T-helper 1 cell treated with Interleukin-12 subunit alpha and Interleukin-12 subunit beta and Interleukin-4 antibody, amounts not matched to agents 30 μg/mL and 1 μg/mL, for 36 hours (primary cell): ENCODE measurements around the gene PSAPL1.

ENCODE experiments used
- H3K27ac Mint-ChIP-seq: one replicate; pipeline ENCODE4 v1.8.0; 2021; ENCODE audit warnings: mild to moderate bottlenecking, mixed read lengths
- H3K27me3 Mint-ChIP-seq: one replicate; pipeline ENCODE4 v1.8.0; 2021; ENCODE audit warnings: low read depth, mixed read lengths
- H3K36me3 Mint-ChIP-seq: one replicate; pipeline ENCODE4 v1.8.0; 2021; ENCODE audit warnings: low read depth, mixed read lengths
- H3K4me1 Mint-ChIP-seq: one replicate; pipeline ENCODE4 v1.8.0; 2021; ENCODE audit warnings: low read depth, mixed read lengths
- H3K4me3 Mint-ChIP-seq: one replicate; pipeline ENCODE4 v1.8.0; 2021; ENCODE audit warnings: mild to moderate bottlenecking, moderate library complexity, mixed read lengths
- H3K9me3 Mint-ChIP-seq: one replicate; pipeline ENCODE4 v1.8.0; 2021; ENCODE audit warnings: mixed read lengths

Gene PSAPL1

DNA sequence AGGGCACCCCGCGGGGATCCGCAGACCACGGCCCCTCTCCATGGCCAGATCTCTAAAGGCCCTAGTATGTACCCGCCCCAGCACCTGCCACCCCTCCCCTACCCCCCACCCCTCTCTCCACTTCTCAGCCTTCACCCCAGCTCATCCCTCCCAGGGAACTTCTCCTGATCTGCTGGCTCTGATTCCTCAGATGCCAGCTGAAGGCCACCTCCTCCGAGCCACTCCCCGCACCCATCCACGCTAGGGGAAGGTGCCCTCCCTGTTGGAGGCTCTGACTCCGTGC, 11.9 kb downstream of the PSAPL1 start:
- no peak overlapping the region for H3K4me3 Mint-ChIP-seq
- no peaks in the 10 kb centered on the region for H3K4me1 Mint-ChIP-seq
- H3K9me3 Mint-ChIP-seq: peaks cover 9% of the 10 kb centered on the region
- H3K27ac Mint-ChIP-seq: no peak overlapping the region
- H3K36me3 Mint-ChIP-seq: no peaks in the 10 kb centered on the region
- H3K27me3 Mint-ChIP-seq: no peaks in the 10 kb centered on the region

DNA sequence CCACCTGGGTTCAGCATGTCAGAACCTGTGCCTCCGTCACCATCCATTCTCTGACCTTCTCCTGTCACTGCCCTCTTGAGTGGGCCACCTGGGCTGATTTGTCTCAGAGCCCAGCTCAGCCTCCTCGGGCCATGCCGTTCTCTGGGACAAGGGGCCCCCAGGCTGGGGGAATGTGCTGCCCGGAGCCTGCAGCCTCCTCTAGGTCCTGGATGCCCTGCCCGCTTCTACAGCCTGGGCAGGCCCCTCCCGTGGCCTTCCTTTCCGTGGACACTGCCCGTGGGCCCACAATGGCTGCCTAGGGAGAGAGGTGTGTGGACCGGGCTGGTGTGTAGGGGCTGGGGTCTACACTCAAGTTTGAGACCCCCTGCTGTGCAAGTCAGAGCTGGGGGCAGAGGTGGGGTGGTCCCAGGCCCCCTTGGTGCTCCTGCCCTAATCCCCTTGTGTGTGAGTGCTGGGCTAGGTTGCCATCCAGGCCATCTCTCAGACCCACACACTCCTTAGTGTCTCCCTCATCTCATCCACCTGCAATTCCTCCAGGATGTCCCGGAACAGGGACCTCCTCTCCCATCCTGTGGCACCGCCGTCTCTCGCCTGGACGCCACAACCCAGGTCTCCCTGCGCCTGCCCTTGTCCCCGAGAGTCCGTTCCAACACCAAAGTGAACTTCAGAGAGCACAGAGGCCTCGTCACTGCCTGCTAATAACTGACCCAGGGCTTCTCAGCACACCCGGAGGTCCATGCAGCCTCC, 12.4 kb downstream of the PSAPL1 start:
- H3K4me1 Mint-ChIP-seq: no peaks in the 10 kb centered on the region
- H3K36me3 Mint-ChIP-seq: no peaks in the 10 kb centered on the region
- H3K27ac Mint-ChIP-seq: no peak overlapping the region
- H3K4me3 Mint-ChIP-seq: no peak overlapping the region
- H3K27me3 Mint-ChIP-seq: no peaks in the 10 kb centered on the region
- H3K9me3 Mint-ChIP-seq: peaks cover 10% of the 10 kb centered on the region

DNA sequence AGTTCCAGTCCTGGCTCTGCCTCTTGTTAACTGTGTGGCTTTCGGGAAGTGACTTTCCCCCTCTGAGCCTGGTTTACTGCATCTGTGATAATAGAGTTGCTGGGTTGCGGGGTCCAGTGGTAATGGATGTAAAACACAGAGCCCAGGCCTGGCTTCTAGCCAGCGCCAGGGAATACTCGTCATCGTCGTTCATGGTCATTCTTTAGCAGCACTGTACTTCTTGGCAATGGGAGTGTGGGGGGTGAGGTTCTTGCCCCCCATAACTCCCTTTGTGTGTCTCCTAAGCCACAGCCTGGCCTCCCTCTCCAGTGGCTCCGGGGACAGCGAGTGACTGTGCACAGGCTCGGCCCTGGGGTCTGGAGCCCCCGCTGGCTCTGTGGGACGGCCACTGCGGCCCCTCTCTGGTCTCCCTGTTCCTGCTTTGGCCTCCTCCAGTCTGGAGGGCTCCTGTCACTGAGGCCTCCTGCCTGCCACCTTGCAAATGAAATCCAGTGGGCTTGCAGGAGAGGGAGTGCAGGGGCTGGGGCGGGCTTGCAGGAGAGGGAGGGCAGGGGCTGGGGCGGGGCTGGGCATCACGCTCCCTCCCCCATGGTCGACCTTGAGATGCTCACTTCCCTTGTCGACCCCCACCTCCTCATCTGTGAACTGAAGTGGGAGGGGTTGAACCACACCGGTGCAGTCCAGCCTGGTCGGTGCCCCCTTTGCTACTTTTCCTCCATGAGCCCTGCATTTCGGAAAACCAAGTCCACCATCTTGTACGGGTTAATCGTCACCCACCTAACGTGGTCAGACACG, 13.2 kb downstream of the PSAPL1 start:
- peaks cover 10% of the 10 kb centered on the region for H3K9me3 Mint-ChIP-seq
- H3K4me1 Mint-ChIP-seq: no peaks in the 10 kb centered on the region
- no peak overlapping the region for H3K27ac Mint-ChIP-seq
- no peaks in the 10 kb centered on the region for H3K36me3 Mint-ChIP-seq
- H3K4me3 Mint-ChIP-seq: no peak overlapping the region
- no peaks in the 10 kb centered on the region for H3K27me3 Mint-ChIP-seq

DNA sequence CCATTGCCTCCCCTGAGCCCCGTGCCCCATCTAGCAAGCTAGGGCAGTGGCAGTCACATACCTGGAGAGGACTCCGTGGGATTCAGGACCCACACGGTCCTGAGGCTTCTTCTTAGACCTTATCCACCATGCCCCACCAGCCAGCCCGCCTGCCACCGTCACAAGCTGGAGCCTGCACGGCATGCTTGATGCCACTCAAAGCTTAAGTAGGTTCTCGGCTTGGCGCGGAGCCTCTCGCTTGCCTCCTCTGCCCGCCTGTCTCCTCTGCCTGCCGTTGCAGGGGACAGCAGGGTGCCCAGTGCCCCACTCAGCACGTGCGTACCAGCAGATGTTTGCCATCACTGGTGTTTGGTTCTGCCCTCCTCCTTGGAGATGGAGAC, 14.1 kb downstream of the PSAPL1 start:
- Mint-ChIP-seq H3K27ac (no peak overlapping the region), H3K27me3 (no peaks in the 10 kb centered on the region), H3K4me1 (no peaks in the 10 kb centered on the region), H3K36me3 (no peaks in the 10 kb centered on the region), H3K9me3 (peaks cover 10% of the 10 kb centered on the region), H3K4me3 (no peak overlapping the region)

DNA sequence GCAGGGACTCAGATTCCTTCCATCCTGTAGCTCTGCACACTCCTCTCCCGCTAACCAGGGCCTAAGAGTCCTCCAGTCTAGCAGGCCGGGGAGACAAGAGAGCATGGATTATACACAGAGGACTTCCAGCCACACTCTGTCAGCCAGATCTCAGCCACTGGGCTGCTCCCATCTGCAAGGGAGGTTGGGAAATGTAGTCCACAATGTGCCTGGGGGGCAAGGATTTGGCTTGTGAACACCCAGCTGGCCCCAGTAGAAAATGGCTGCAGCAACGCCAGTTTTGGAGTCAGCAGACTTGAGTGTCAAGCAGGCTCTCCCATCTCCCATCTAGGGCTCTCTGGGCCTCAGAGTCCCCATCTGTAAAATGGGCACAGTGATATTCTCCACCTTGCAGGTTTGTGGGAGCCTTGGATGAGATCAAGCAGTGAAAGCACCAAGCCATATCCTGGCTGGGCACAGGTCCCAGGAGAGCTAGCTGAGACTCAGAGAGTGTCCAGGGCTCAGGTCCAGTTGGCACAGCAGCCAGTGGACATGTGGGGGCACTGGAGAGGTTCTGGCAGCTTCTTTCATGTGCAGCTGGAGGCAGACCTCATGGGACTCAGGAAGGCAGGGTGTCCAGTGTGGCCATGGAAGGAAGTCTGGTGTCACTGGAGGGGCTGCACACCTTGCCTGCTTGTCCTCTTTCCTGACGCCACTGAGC, 14.6 kb downstream of the PSAPL1 start:
- H3K9me3 Mint-ChIP-seq: peaks cover 10% of the 10 kb centered on the region
- H3K27me3 Mint-ChIP-seq: no peaks in the 10 kb centered on the region
- H3K4me3 Mint-ChIP-seq: no peak overlapping the region
- no peaks in the 10 kb centered on the region for H3K4me1 Mint-ChIP-seq
- no peaks in the 10 kb centered on the region for H3K36me3 Mint-ChIP-seq
- no peak overlapping the region for H3K27ac Mint-ChIP-seq

DNA sequence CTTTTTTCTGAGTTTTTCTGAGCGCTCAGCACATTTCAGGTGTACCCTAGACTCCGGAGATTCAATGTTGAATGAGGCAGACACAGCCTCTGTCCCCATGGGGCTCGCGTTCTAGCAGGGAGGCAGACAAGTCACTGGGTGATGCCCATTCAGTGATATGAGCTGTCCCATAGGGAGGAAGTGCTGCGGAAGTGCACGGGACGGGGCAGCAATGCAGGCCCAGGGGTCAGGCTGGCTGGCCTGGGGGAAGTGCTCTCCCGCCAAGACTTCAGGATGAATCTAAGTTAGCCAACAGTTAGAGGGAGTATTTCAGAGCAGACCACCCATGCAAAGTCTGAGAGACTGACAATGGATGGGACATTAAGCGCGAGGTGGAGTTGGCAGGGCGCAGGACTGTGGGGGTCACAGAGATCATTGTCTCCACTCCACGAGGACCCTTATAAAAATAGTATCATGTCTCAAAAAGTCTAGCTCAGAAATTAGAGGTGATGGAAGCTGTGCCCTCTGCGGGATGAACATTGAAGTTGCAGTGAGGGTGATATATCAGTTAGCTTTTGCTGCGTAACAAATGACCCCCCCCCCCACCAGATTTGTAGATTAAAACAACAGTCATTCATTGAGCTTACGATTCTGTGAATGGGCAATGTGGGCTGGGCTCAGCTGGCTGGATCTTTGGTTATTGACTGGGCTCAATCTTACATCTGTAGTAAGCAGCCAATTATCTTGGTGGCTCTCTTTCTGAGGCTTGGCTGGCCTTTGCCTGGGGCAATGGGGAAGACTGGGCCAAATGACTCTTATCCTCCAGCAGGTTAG, 16.4 kb downstream of the PSAPL1 start:
- H3K27me3 Mint-ChIP-seq: no peaks in the 10 kb centered on the region

DNA sequence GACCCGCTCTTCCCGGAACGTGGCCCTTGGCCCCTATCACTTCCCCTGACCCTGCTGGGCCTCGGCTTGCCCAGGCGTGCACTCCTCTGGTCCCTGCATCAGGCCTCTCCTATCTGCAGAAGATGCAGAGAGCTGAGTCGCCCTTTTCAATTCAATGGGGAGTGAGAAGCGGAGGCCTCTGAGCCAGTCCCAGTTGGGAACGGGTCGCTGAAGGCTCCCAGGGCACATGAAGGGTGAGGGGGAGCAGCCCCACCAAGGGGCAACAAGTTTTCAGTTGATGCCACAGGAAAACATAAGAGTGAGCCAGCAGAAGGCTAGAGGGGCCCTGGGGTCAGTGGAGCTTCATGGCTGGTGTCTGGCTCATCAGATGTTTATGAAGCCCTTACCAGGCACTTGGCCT, 17.1 kb downstream of the PSAPL1 start:
- Mint-ChIP-seq H3K4me1 (no peaks in the 10 kb centered on the region), H3K27me3 (no peaks in the 10 kb centered on the region)

More for the DNA sequence above, 16.4 kb downstream of the PSAPL1 start:
- peaks cover 10% of the 10 kb centered on the region for H3K9me3 Mint-ChIP-seq
- no peak overlapping the region for H3K27ac Mint-ChIP-seq
- no peaks in the 10 kb centered on the region for H3K4me1 Mint-ChIP-seq
- H3K4me3 Mint-ChIP-seq: no peak overlapping the region
- no peaks in the 10 kb centered on the region for H3K36me3 Mint-ChIP-seq

DNA sequence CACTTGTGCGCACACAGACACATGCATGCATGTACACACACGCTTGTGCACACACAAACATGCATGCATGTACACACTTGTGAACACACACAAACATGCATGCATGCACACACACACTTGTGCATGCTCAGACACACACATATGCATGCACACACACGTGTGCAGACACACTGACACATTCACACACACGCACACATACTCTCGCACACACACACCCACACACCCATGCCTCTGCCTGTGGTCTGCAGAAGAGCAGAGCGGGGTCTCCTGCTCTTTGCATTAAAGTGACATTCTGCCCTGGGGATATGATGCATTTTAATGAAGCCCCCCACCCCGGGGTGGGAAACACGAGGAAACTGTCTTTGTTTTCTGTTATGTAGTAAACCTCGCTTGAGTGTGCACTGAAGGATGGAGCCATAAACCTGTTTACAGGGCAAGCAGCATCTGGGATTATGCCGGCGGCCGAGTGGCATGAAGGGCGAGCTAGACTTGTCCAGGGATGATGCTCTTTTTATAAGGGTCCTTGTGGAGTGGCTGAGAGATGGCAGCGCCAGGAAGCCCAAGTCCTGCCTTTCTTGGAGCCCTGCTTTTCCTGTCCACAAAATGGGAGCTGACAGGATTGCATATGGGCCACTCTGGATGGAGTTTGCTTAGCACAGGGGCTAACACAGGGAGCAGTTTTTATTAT, 17.8 kb downstream of the PSAPL1 start:
- H3K4me1 Mint-ChIP-seq: no peaks in the 10 kb centered on the region
- no peak overlapping the region for H3K4me3 Mint-ChIP-seq
- H3K9me3 Mint-ChIP-seq: peaks cover 10% of the 10 kb centered on the region
- no peak overlapping the region for H3K27ac Mint-ChIP-seq
- H3K36me3 Mint-ChIP-seq: no peaks in the 10 kb centered on the region
- no peaks in the 10 kb centered on the region for H3K27me3 Mint-ChIP-seq

More for the DNA sequence above, 17.1 kb downstream of the PSAPL1 start:
- Mint-ChIP-seq H3K9me3 (peaks cover 10% of the 10 kb centered on the region), H3K27ac (no peak overlapping the region), H3K36me3 (no peaks in the 10 kb centered on the region), H3K4me3 (no peak overlapping the region)

DNA sequence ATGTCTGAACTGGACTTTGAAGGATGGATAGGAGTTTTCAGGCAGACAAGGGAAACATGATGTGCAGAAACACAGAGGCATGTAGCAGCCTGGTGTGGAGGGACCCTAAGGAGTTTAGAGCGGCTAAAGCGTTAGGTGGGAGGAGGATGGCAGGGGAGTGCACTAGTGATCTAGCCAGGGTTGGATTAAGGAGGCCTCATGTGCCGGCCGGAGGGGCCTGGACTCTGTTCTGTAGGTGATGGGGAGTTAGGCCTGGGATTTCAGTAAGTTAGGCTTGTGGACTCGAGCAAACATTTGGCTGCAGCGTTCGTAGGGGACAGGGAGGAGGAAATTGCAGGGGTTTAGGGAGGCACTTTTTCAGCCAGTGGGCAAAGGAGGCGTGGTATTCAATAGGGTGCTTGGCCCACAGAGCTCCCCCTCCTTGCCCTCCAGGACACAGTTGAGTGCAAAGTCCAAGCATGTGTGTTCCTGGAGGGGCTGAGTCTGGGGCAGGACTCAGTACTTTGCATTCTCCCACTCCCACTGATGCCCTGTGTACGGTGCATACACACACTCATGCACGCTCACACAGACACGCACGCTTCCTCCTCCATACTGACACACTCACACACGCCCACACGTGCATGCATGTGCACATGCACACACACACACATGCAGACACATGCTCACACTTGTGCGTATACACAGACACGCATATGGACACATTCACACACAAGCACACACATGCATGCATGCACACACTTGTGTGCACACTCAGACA, 18.6 kb downstream of the PSAPL1 start:
- H3K27ac Mint-ChIP-seq: no peak overlapping the region
- no peaks in the 10 kb centered on the region for H3K36me3 Mint-ChIP-seq
- H3K4me3 Mint-ChIP-seq: no peak overlapping the region
- H3K9me3 Mint-ChIP-seq: peaks cover 10% of the 10 kb centered on the region
- no peaks in the 10 kb centered on the region for H3K27me3 Mint-ChIP-seq
- no peaks in the 10 kb centered on the region for H3K4me1 Mint-ChIP-seq

DNA sequence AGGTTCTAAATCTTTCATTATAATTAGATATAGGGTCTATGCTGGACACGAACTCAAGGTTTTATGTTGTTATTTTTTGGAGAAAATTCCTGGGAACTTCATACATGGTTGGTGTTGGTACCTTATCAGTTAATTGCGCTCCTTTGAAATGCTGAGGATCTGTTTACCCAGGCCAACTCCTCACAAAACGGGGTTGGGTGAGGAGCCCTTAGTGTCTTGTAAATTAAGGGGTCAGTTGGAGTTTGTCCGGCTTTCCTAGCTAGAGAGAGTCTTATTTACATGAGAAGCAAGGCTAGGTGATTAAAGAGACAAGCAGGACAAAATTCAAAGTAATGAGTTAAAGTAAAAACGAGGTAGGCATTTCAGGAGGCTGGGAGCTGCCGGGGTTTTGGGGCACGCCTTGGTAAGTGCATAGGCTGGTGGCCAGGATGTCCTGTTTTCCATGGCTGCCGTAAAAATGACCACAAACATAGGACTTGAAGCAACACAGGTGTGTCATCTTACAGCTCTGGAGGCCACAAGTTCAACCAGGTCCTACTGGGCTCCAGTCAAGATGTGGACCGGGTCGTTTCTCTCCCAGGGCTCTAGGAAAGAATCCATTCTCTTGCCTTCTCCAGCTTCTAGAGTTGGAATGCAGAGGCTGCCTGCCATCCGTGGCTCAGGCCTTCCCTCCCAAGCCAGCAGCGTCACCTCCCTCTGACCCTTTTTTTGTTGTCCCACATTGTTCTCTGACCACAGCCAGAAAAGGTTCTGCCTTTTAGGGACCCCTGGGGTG, 19.8 kb downstream of the PSAPL1 start:
- H3K4me1 Mint-ChIP-seq: no peaks in the 10 kb centered on the region
- H3K4me3 Mint-ChIP-seq: no peak overlapping the region
- no peaks in the 10 kb centered on the region for H3K36me3 Mint-ChIP-seq
- H3K27me3 Mint-ChIP-seq: no peaks in the 10 kb centered on the region
- H3K9me3 Mint-ChIP-seq: peaks cover 10% of the 10 kb centered on the region
- H3K27ac Mint-ChIP-seq: no peak overlapping the region

DNA sequence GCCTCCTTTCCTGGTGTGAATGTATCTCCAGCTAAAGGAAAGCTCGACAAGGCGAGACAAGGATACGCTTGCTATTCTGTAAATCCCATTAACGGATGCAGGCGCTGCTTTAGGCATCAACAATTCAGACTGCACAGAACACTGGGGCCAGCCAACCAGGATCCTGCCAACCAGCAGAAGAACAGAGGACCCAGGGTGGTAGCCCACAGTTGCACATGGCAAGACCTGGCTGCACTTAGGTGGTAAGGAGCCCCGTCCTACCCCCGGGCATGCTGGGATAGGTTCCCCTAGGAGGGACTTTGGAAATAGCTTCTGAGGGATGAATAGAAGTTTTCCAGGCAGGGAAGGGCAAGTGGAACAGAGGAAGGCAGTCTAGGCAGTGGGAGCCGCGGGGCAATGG, 20.7 kb downstream of the PSAPL1 start:
- Mint-ChIP-seq H3K4me1 (no peaks in the 10 kb centered on the region), H3K4me3 (no peak overlapping the region), H3K27ac (no peak overlapping the region), H3K27me3 (no peaks in the 10 kb centered on the region), H3K9me3 (peaks cover 10% of the 10 kb centered on the region), H3K36me3 (no peaks in the 10 kb centered on the region)

DNA sequence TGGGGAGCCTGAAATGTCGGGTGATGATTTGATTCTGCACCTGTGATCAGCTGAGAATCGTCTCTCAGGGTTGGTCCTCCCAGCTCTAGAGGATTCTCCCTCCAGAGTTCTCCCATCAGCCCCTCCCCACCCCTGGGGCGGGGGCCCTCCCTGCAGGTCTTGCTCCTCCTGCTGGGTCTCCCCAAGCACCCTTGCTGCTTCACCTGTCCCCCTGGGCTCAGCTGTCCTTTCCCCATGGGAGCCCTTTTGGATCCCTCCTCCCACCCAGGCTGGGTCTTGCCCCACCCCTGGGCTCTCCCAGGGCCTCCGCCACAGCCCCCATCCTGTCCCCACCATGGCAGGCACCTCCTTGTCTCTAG, 22.2 kb downstream of the PSAPL1 start:
- no peaks in the 10 kb centered on the region for H3K36me3 Mint-ChIP-seq
- H3K27ac Mint-ChIP-seq: no peak overlapping the region
- no peaks in the 10 kb centered on the region for H3K27me3 Mint-ChIP-seq
- H3K4me1 Mint-ChIP-seq: no peaks in the 10 kb centered on the region
- peaks cover 7% of the 10 kb centered on the region for H3K9me3 Mint-ChIP-seq
- H3K4me3 Mint-ChIP-seq: no peak overlapping the region
